Suprapubic skin (tissue), 4 donors: ENCODE measurements around the gene IL9R. TPM values are rescaled to one million over a fixed set of nuclear protein-coding genes. Genes with fewer than 3 reads are reported as not detected.
"Not testable (repeated sequence)": the region's sequence is repeated elsewhere in the genome, so short reads cannot be mapped to it uniquely, and the experiment has no call there.

Source experiments
- DNase-seq, 2 donors: peaks; one replicate each; pipeline ENCODE4 v3.0.0-alpha.2; 2019; ENCODE audit warnings: low spot score in 2 of 2
- H3K27ac ChIP-seq: fragments of 200-600 bp; sonication (generic); one replicate; pipeline ENCODE4 v1.5.1; 2019
- H3K27me3 ChIP-seq: fragments of 200-600 bp; sonication (generic); one replicate; pipeline ENCODE4 v1.5.1; 2019
- H3K36me3 ChIP-seq: fragments of 200-600 bp; sonication (generic); one replicate; pipeline ENCODE4 v1.5.1; 2019
- H3K4me1 ChIP-seq: fragments of 200-600 bp; sonication (generic); one replicate; pipeline ENCODE4 v1.5.1; 2019
- H3K4me3 ChIP-seq: fragments of 200-600 bp; sonication (generic); one replicate; pipeline ENCODE4 v1.5.1; 2019; ENCODE audit warnings: mild to moderate bottlenecking
- H3K9me3 ChIP-seq: fragments of 200-600 bp; sonication (generic); one replicate; pipeline ENCODE4 v1.5.1; 2019
- EP300 ChIP-seq: sonication (generic); formaldehyde crosslinking; IDR thresholded peaks from one replicate; pipeline ENCODE4 v1.6.1; 2017; ENCODE audit warnings: antibody characterized with exemption
- POLR2A ChIP-seq, 2 donors: fragments of 450-650 bp; IDR thresholded peaks; one replicate each; pipeline ENCODE4 v1.6.1; 2017; ENCODE audit warnings: antibody characterized with exemption in 2 of 2, mild to moderate bottlenecking in 2 of 2, moderate library complexity in 2 of 2
- POLR2AphosphoS5 ChIP-seq, 3 donors: sonication (generic); formaldehyde crosslinking; IDR thresholded peaks; one replicate each; pipeline ENCODE4 v1.6.1; 2017; ENCODE audit warnings: antibody characterized with exemption in 3 of 3
- WGBS: methylation state at CpG from one replicate; pipeline ENCODE4 v1.1.5; 2018; 5-methylcytosine and 5-hydroxymethylcytosine counted together
- total RNA-seq, 4 donors: library from RNA; depleted of rRNA; stranded (reverse); fragments of >200 nt; gene quantifications; one replicate each; pipeline ENCODE4 v1.1.0, GENCODE V29; 2016
- TF ChIP-seq, protein P1 (sequence below), 2 donors: fragments of 200-600 bp in 1 of 2; fragments of 450-650 bp in 1 of 2; sonication (generic) in 1 of 2; IDR thresholded peaks; one replicate each; pipeline ENCODE4 v1.5.1; 2016 to 2019; ENCODE audit warnings: antibody characterized with exemption in 2 of 2, mild to moderate bottlenecking in 1 of 2, moderate library complexity in 1 of 2

IL9R gene
- total RNA-seq, 4 donors from 2014 or later = 0.38 to 0.64 (median 0.41) TPM

DNA sequence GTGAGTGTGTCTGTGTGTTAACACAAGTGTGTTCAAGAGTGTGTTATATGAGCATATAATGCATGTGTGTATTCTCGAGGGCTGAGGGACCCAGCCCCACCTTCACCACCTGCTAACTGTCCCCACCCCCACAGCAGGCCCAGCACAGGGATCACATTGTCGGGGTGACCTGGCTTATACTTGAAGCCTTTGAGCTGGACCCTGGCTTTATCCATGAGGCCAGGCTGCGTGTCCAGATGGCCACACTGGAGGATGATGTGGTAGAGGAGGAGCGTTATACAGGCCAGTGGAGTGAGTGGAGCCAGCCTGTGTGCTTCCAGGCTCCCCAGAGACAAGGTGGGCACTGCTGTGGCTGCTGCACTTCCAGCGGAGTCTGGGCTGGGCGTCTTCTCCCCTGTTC lies 7.6 kb downstream of the IL9R start:
- Histone ChIP-seq H3K27ac (no peak overlapping the region), H3K4me3 (no peak overlapping the region), H3K9me3 (no peaks in the 10 kb centered on the region), H3K4me1 (no peaks in the 10 kb centered on the region), H3K36me3 (no peaks in the 10 kb centered on the region), H3K27me3 (no peaks in the 10 kb centered on the region)
- no peak for DNase-seq
- WGBS = 77% methylated on average over 6 of the region's 6 CpGs
- TF ChIP-seq EP300 (no peak), POLR2A (IDR thresholded peaks at IDR 0.05) (no peak), POLR2AphosphoS5 (IDR thresholded peaks at IDR 0.05) (no peak)
- TF ChIP-seq, protein P1, sequence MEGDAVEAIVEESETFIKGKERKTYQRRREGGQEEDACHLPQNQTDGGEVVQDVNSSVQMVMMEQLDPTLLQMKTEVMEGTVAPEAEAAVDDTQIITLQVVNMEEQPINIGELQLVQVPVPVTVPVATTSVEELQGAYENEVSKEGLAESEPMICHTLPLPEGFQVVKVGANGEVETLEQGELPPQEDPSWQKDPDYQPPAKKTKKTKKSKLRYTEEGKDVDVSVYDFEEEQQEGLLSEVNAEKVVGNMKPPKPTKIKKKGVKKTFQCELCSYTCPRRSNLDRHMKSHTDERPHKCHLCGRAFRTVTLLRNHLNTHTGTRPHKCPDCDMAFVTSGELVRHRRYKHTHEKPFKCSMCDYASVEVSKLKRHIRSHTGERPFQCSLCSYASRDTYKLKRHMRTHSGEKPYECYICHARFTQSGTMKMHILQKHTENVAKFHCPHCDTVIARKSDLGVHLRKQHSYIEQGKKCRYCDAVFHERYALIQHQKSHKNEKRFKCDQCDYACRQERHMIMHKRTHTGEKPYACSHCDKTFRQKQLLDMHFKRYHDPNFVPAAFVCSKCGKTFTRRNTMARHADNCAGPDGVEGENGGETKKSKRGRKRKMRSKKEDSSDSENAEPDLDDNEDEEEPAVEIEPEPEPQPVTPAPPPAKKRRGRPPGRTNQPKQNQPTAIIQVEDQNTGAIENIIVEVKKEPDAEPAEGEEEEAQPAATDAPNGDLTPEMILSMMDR (IDR thresholded peaks at IDR 0.05) = no peak

DNA sequence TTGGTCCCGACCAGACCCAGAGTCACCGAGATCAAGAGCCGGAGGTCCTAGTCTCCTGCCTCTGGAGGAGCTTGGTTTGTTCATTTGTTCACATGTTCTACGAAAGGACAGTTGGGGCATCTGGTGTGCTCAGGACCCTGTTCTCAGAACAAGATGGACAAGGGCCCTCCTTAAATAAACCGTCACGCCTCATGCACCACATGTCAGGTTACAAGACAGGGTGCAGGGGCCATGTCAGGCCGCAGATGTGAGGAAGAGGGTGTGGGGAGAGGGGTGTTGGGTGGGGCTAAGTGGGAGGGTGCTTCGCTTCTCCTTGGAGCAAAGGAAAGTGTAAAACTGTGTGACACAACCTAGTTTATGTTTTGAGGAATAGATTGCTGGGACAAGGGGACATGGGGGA lies 9.0 kb downstream of the IL9R start:
- H3K4me3 ChIP-seq, H3K9me3 ChIP-seq, H3K27ac ChIP-seq, H3K36me3 ChIP-seq, H3K4me1 ChIP-seq, DNase-seq, H3K27me3 ChIP-seq: not testable (repeated sequence)
- 83% methylated on average over 4 of the region's 8 CpGs for WGBS

DNA sequence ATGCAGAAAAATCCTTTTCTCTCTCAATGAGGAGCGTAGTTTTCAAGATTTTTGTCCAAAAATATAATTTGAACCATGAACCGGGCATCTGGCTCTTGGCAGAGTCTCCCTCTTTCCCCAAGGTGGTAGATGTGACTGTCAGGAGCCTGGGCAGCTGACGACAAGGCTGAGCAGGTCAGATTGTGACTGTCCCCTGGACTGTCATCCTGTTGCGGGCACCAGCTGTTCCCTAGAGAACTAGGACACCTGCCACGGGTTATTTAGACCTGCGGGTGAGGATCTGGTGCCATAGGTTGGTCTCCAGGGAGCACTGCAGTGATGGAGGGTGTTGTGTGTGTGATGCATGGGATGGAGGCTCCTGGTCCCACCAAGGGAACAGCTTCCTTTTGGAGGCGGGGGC lies 10.9 kb downstream of the IL9R start:
- H3K27me3 ChIP-seq, H3K4me1 ChIP-seq, H3K27ac ChIP-seq, H3K4me3 ChIP-seq, H3K9me3 ChIP-seq, DNase-seq, H3K36me3 ChIP-seq: not testable (repeated sequence)
- 50% methylated on average over 1 of the region's 7 CpGs for WGBS

DNA sequence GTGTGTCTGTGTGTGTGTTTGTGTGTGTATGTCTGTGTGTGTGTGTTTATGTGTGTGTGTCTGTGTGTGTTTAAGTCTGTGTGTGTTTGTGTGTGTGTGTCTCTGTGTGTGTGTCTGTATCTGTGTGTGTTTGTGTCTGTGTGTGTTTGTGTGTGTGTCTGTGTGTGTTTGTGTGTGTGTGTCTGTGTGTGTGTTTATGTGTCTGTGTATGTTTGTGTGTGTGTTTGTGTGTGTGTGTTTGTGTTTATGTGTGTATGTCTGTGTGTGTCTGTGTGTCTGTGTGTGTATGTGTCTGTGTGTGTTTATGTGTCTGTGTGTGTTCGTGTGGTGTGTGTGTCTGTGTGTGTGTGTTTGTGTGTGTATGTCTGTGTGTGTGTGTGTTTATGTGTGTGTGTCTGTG lies 11.4 kb downstream of the IL9R start:
- no peak overlapping the region for H3K27ac ChIP-seq
- no CpG with 5 or more reads among the region's 1 CpG for WGBS
- H3K4me3 ChIP-seq = no peak overlapping the region
- no peak for DNase-seq
- no peaks in the 10 kb centered on the region for H3K4me1 ChIP-seq
- H3K27me3 ChIP-seq = no peaks in the 10 kb centered on the region
- H3K9me3 ChIP-seq = no peaks in the 10 kb centered on the region
- TF ChIP-seq POLR2AphosphoS5 (IDR thresholded peaks at IDR 0.05) (no peak), EP300 (no peak), POLR2A (IDR thresholded peaks at IDR 0.05) (no peak)
- TF ChIP-seq, protein P1 (IDR thresholded peaks at IDR 0.05) = no peak
- no peaks in the 10 kb centered on the region for H3K36me3 ChIP-seq

DNA sequence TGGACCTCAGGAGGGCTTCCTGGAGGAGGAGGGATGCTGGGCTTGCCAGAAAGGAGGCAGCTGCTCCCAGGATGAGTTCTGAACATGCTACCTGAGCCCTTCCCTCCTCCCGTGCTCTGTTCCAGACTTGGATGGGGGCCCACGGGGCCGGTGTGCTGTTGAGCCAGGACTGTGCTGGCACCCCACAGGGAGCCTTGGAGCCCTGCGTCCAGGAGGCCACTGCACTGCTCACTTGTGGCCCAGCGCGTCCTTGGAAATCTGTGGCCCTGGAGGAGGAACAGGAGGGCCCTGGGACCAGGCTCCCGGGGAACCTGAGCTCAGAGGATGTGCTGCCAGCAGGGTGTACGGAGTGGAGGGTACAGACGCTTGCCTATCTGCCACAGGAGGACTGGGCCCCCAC lies 12.2 kb downstream of the IL9R start:
- H3K27ac ChIP-seq, H3K36me3 ChIP-seq, H3K4me3 ChIP-seq, H3K4me1 ChIP-seq, H3K9me3 ChIP-seq, H3K27me3 ChIP-seq, DNase-seq: not testable (repeated sequence)
- no CpG with 5 or more reads among the region's 9 CpGs for WGBS

DNA sequence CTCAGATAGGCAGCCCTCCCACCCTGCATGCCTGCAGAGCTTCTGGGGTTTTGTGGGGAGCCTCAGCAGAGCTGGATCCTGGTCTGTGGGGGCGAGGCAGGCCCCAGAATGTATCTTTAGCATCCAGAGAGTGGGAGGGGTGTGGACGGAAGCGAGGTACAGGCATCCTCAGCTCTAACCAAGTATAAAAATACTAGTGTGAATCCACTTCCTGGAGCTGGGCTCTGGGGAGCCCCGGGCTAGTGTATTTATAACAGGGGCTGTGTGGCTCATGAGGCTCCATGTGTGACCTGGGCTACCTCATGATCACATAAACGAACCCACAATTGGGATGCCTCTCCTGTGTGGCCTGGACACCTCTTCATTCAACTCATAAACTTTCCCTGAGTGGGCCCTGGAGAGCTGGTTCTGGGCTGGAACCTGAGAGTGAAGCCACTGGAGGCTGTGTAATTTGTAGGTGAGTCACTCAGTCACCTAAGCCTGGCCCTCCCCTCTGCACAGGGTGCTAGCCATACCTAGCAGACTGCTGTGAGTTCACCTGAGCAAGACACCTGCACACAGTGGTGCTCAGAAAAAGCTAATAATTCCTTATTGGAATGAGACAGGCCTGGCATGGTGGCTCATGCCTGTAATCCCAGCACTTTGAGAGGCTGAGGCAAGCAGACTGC lies 15.9 kb downstream of the IL9R start:
- WGBS = no CpG with 5 or more reads among the region's 5 CpGs
- H3K4me1 ChIP-seq, H3K27ac ChIP-seq, DNase-seq, H3K36me3 ChIP-seq, H3K4me3 ChIP-seq, H3K27me3 ChIP-seq, H3K9me3 ChIP-seq: not testable (repeated sequence)

DNA sequence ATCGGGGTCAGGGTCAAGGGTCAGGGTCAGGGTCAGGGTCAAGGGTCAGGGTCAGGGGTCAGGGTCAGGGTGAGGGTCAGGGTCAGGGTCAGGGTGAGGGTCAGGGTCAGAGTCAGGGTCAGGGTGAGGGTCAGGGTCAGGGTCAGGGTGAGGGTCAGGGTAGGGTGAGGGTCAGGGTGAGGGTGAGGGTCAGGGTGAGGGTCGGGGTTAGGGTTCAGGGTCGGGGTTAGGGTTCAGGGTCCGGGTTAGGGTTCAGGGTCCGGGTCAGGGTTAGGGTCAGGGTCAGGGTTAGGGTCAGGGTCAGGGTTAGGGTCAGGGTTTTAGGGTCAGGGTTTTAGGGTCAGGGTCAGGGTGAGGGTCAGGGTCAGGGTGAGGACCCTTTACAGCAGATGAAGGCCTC lies 22.4 kb downstream of the IL9R start:
- no CpG with 5 or more reads among the region's 5 CpGs for WGBS
- H3K27ac ChIP-seq, H3K4me1 ChIP-seq, DNase-seq, H3K4me3 ChIP-seq, H3K27me3 ChIP-seq, H3K36me3 ChIP-seq, H3K9me3 ChIP-seq: not testable (repeated sequence)

DNA sequence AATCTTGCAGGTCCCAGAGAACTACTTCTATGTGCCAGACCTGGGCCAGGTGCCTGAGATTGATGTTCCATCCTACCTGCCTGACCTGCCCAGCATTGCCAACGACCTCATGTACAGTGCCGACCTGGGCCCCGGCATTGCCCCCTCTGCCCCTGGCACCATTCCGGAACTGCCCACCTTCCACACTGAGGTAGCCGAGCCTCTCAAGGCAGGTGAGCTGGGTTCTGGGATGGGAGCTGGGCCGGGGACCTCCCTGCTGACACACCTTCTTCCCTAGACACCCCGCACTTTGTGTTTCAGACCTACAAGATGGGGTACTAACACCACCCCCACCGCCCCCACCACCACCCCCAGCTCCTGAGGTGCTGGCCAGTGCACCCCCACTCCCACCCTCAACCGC lies 25.5 kb downstream of the IL9R start:
- H3K27me3 ChIP-seq, DNase-seq, H3K36me3 ChIP-seq, H3K4me1 ChIP-seq, H3K9me3 ChIP-seq, H3K4me3 ChIP-seq, H3K27ac ChIP-seq: not testable (repeated sequence)
- 67% methylated on average over 3 of the region's 9 CpGs for WGBS

DNA sequence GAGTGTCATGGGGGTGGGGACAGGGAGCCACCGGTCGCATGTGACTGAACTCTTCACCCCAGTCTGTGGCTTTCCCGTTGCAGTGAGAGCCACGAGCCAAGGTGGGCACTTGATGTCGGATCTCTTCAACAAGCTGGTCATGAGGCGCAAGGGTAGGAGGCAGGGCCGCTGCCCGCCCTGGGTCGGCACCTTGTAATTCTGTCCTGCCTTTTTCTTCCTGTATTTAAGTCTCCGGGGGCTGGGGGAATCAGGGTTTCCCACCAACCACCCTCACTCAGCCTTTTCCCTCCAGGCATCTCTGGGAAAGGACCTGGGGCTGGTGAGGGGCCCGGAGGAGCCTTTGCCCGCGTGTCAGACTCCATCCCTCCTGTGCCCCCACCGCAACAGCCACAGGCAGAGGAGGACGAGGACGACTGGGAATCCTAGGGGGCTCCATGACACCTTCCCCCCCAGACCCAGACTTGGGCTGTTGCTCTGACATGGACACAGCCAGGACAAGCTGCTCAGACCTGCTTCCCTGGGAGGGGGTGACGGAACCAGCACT lies 27.5 kb downstream of the IL9R start:
- H3K4me3 ChIP-seq, H3K4me1 ChIP-seq, H3K27me3 ChIP-seq, H3K9me3 ChIP-seq, H3K36me3 ChIP-seq, H3K27ac ChIP-seq, DNase-seq: not testable (repeated sequence)
- WGBS = 89% methylated on average over 5 of the region's 17 CpGs

DNA sequence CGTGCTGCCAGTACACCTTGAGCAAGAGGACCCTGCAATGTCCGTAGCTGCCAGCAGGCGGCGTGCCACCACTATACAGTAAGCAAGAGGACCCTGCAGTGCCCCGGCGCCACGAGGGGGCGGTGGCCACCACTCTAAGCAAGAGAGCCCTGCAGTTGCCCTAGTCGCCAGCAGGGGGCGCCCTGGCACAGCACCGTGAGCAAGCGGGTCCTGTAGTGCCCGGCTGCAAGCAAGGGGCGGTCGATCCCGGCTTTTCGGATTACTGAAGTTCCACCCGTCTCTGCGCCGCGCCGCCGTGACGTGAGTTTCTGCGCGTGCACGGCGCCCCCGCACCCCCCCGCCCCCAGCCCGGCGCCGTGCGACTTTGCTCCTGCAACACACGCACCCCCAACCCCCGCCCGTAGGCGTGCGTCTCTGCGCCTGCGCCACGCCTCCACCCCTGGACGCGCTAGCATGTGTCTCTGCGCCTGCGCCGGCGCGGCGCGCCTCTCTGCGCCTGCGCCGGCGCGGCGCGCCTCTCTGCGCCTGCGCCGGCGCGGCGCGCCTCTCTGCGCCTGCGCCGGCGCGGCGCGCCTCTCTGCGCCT lies 31.2 kb downstream of the IL9R start:
- WGBS = no CpG with 5 or more reads among the region's 73 CpGs
- not testable (repeated sequence) for H3K27ac ChIP-seq, DNase-seq, H3K4me3 ChIP-seq, H3K27me3 ChIP-seq, H3K36me3 ChIP-seq, H3K4me1 ChIP-seq, H3K9me3 ChIP-seq

DNA sequence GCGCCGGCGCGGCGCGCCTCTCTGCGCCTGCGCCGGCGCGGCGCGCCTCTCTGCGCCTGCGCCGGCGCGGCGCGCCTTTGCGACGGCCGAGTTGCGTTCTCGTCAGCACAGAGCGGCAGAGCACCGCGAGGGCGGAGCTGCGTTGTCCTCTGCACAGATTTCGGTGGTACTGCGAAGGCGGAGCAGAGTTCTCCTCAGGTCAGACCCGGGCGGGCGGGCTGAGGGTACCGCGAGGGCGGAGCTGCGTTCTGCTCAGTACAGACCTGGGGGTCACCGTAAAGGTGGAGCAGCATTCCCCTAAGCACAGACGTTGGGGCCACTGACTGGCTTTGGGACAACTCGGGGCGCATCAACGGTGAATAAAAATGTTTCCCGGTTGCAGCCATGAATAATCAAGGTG lies 31.8 kb downstream of the IL9R start:
- not testable (repeated sequence) for H3K4me3 ChIP-seq, H3K27ac ChIP-seq, DNase-seq, H3K4me1 ChIP-seq, H3K9me3 ChIP-seq, H3K27me3 ChIP-seq, H3K36me3 ChIP-seq
- no CpG with 5 or more reads among the region's 46 CpGs for WGBS
